Neural crest cell (in vitro differentiated cells): ENCODE measurements around the gene INSL3. TPM values are rescaled to one million over a fixed set of nuclear protein-coding genes. Genes with fewer than 3 reads are reported as not detected.
A peak's percentile ranks its signal among the peaks of the same experiment; 100 is the strongest.

Experiments used
- DNase-seq: peaks from one replicate; pipeline ENCODE4 v3.0.0; 2021; ENCODE audit warnings: low read depth, mixed read lengths, low spot score
- H3K27ac Mint-ChIP-seq: one replicate; pipeline ENCODE4 v1.8.0; 2021; ENCODE audit warnings: mild to moderate bottlenecking, mixed read lengths; ENCODE audit not compliant: unreplicated experiment
- H3K27me3 Mint-ChIP-seq: 2 replicates; pipeline ENCODE4 v1.8.0; 2021; ENCODE audit warnings: low read depth, mild to moderate bottlenecking, mixed read lengths
- H3K36me3 Mint-ChIP-seq: 2 replicates; pipeline ENCODE4 v1.8.0; 2021; ENCODE audit warnings: low read depth, mild to moderate bottlenecking, mixed read lengths
- H3K4me1 Mint-ChIP-seq: 2 replicates; pipeline ENCODE4 v1.8.0; 2021; ENCODE audit warnings: mixed read lengths
- H3K4me3 Mint-ChIP-seq: one replicate; pipeline ENCODE4 v1.8.0; 2021; ENCODE audit warnings: mild to moderate bottlenecking, mixed read lengths
- H3K9me3 Mint-ChIP-seq: 2 replicates; pipeline ENCODE4 v1.8.0; 2021; ENCODE audit warnings: mixed read lengths
- CTCF ChIP-seq: fragments of 200-600 bp; sonication (generic); conservative IDR thresholded peaks from 2 replicates; pipeline ENCODE4 v1.5.0; 2021; ENCODE audit warnings: antibody characterized with exemption, mild to moderate bottlenecking
- total RNA-seq: library from RNA; stranded (reverse); gene quantifications from 2 replicates; pipeline ENCODE4 v1.2.1, GENCODE V29; 2021

The INSL3 gene
- total RNA-seq, 1 donor from 2014 or later: not detected

DNA sequence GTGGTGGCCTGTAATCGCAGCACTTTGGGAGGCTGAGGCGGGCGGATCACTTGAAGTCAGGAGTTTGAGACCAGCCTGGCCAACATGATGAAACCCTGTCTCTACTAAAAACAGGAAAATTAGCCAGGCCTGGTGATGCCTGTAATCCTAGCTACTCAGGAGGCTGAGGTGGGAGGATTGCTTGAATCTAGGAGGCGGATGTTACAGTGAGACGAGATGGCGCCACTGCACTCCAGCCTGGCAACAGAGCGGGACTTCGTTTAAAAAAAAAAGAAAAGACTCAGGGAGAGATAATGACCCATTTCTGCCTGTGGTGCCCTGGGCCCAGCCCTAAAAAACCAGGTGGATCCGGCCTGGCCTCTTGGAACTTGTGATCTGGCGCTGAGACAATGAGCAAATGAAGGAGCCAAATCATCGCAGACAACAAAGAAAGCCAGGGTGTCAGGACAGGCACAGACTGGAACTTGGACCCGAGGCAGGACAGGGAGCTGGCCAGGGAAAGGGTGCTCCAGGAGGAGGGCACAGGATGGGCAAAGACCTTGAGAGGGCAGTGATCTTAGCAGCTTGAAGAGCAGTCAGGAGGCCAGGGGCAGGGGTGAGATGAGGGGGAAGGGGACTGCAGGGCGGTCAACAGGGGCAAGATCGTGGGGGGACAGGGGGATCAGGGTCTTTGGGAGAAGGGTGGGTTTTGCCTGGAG is 27.4 kb upstream of the INSL3 start:
- H3K9me3 Mint-ChIP-seq: no peaks in the 10 kb centered on the region
- no peak for DNase-seq
- no peak overlapping the region for H3K4me3 Mint-ChIP-seq
- no peak for TF ChIP-seq CTCF
- H3K27ac Mint-ChIP-seq: no peak overlapping the region
- H3K27me3 Mint-ChIP-seq: peaks cover 9% of the 10 kb centered on the region
- peaks cover 7% of the 10 kb centered on the region for H3K4me1 Mint-ChIP-seq
- no peaks in the 10 kb centered on the region for H3K36me3 Mint-ChIP-seq

GRCh38 chr19:17847538-17848366 is 26.4 kb upstream of the INSL3 start, which contains the start of gene JAK3:
Gene JAK3, minus strand, starts transcription at chr19:17847982. Its CDS starts 3,565 bp downstream, at chr19:17844417.
- Mint-ChIP-seq H3K36me3 (no peaks in the 10 kb centered on the region), H3K27ac (no peak within 1 kb of the TSS), H3K9me3 (no peaks in the 10 kb centered on the region), H3K4me3 (no peak within 1 kb of the TSS), H3K4me1 (peaks cover 7% of the 10 kb centered on the region), H3K27me3 (peaks cover 9% of the 10 kb centered on the region)
- peak; percentile 75 for DNase-seq
- no peak for TF ChIP-seq CTCF

GRCh38 chr19:17846146-17846545 is 24.8 kb upstream of the INSL3 start:
- no peaks in the 10 kb centered on the region for H3K36me3 Mint-ChIP-seq
- TF ChIP-seq CTCF: no peak
- H3K27me3 Mint-ChIP-seq: peaks cover 12% of the 10 kb centered on the region
- DNase-seq: no peak
- H3K9me3 Mint-ChIP-seq: no peaks in the 10 kb centered on the region
- peaks cover 14% of the 10 kb centered on the region for H3K4me1 Mint-ChIP-seq
- H3K27ac Mint-ChIP-seq: no peak overlapping the region
- no peak overlapping the region for H3K4me3 Mint-ChIP-seq

GRCh38 chr19:17843908-17844490 is 22.7 kb upstream of the INSL3 start:
- H3K27ac Mint-ChIP-seq: no peak overlapping the region
- peaks cover 10% of the 10 kb centered on the region for H3K4me1 Mint-ChIP-seq
- no peaks in the 10 kb centered on the region for H3K36me3 Mint-ChIP-seq
- no peak for DNase-seq
- H3K9me3 Mint-ChIP-seq: no peaks in the 10 kb centered on the region
- no peak for TF ChIP-seq CTCF
- peaks cover 28% of the 10 kb centered on the region for H3K27me3 Mint-ChIP-seq
- H3K4me3 Mint-ChIP-seq: no peak overlapping the region

GRCh38 chr19:17843292-17843827 is 22.0 kb upstream of the INSL3 start:
- no peak for TF ChIP-seq CTCF
- Mint-ChIP-seq H3K27me3 (peaks cover 32% of the 10 kb centered on the region), H3K9me3 (no peaks in the 10 kb centered on the region), H3K27ac (no peak overlapping the region), H3K4me1 (peaks cover 10% of the 10 kb centered on the region), H3K36me3 (no peaks in the 10 kb centered on the region), H3K4me3 (no peak overlapping the region)
- DNase-seq: no peak
